VCaP (cell line): ENCODE data around the gene TGM5.

Source experiments
- H3K27ac ChIP-seq: fragments of 450-650 bp; 2 replicates; pipeline ENCODE4 v1.5.1; 2017
- TF ChIP-seq, protein P1 (sequence below): fragments of 450-650 bp; conservative IDR thresholded peaks from 2 replicates; pipeline ENCODE4 v1.5.1; 2017; ENCODE audit warnings: mild to moderate bottlenecking, moderate library complexity

TGM5 gene

DNA sequence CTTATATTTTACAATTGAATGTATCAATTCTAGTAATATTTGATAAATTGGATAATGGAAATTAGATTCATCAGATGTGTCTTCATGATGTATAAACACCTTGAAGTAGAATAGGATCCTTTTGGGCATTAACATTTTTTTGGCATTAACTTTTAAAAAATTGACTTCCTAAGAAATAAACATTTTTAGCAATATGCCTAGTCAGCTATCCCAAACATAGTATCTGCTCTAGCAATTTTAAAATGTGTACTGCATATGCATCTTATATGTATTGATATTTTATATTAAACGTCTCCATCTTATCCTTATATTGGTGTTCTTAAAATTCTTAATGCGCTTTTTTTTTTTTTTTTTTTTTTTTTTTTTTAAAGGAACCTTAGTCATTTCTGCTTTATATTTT, 73.0 kb downstream of the TGM5 start:
- TF ChIP-seq, protein P1, sequence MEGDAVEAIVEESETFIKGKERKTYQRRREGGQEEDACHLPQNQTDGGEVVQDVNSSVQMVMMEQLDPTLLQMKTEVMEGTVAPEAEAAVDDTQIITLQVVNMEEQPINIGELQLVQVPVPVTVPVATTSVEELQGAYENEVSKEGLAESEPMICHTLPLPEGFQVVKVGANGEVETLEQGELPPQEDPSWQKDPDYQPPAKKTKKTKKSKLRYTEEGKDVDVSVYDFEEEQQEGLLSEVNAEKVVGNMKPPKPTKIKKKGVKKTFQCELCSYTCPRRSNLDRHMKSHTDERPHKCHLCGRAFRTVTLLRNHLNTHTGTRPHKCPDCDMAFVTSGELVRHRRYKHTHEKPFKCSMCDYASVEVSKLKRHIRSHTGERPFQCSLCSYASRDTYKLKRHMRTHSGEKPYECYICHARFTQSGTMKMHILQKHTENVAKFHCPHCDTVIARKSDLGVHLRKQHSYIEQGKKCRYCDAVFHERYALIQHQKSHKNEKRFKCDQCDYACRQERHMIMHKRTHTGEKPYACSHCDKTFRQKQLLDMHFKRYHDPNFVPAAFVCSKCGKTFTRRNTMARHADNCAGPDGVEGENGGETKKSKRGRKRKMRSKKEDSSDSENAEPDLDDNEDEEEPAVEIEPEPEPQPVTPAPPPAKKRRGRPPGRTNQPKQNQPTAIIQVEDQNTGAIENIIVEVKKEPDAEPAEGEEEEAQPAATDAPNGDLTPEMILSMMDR: no peak
- no peak overlapping the region for H3K27ac ChIP-seq

DNA sequence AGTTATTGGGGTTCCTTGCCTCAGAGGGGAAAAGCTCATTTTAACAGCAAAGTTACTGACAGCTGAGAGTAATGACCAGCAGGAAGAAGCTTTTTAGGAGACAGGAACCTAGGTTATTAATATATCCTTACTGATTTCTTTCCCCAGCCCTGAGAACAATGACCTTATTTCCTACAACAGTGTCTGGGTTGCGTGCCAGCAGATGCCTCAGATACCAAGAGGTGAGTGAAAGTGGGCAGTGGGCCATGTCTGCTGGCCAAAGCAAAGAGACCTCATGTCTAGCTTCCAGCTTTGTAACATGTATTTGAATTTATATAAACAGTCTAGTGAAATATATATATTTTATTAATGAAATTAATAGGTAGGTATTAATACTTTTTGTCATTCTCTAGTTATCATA, 76.5 kb downstream of the TGM5 start:
- peak overlapping the region; percentile 43 for H3K27ac ChIP-seq
- TF ChIP-seq, protein P1: no peak

DNA sequence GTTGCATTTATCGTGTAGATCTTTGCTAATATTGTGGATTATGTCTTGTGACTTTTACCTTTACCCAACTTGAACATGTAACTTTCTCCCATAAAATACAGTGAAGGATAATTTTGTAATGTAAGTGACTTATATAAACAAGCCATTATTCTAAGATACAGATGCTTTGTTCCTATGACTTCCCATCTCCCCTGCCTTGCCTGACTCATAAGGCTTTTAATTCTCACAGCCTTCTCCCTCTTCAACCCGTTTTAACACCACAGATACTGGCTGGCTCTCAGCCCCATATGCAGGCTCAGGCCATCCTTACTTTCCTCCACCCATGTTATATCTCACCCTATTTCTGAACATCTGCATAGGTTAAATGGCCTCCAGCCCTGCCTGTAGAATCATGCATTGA, 77.4 kb downstream of the TGM5 start:
- TF ChIP-seq, protein P1: no peak
- H3K27ac ChIP-seq: peak overlapping the region; percentile 43; the same call in 1 of the 2 replicates

DNA sequence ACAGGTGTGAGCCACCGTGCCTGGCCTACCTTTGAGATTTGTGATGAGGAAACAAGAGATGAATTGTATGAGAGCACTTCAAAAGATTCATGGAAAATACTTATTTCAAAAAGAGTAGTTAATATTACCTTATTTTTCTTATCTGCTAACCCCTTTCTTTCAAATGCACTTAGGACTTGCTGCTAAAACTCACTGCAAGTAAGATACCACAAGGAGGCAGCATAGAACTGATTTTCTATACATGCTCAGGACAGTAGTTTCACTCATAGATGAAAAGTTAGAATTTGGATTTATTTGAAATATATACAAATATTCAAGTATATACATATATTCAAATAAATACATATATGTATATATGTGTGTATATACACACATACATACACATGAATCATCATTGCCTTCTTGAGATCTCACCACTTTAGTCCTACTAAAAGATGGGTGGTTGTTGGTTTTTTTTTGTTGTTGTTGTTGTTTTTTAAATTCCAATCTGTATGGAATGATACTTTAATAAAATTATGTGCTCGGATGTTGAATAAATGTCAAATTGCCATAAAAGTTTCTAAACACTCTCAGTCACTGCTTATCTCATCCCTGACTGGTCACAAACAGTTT, 79.1 kb downstream of the TGM5 start:
- H3K27ac ChIP-seq: no peak overlapping the region
- TF ChIP-seq, protein P1: peak; percentile 77

DNA sequence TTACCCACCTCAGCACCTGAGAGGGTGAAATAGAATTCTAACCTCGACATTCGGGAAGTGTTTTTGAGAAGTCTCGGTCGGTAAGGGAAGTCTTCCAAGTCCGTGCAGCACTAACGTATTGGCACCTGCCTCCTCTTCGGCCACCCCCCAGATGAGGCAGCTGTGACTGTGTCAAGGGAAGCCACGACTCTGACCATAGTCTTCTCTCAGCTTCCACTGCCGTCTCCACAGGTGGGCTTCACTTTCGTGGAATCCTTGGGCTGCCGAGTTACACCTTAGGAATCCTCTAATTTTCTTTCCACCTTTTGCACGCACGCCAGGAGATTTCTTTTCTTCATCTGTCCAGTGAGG, 80.8 kb downstream of the TGM5 start:
- TF ChIP-seq, protein P1: no peak
- H3K27ac ChIP-seq: peak overlapping the region; percentile 81

DNA sequence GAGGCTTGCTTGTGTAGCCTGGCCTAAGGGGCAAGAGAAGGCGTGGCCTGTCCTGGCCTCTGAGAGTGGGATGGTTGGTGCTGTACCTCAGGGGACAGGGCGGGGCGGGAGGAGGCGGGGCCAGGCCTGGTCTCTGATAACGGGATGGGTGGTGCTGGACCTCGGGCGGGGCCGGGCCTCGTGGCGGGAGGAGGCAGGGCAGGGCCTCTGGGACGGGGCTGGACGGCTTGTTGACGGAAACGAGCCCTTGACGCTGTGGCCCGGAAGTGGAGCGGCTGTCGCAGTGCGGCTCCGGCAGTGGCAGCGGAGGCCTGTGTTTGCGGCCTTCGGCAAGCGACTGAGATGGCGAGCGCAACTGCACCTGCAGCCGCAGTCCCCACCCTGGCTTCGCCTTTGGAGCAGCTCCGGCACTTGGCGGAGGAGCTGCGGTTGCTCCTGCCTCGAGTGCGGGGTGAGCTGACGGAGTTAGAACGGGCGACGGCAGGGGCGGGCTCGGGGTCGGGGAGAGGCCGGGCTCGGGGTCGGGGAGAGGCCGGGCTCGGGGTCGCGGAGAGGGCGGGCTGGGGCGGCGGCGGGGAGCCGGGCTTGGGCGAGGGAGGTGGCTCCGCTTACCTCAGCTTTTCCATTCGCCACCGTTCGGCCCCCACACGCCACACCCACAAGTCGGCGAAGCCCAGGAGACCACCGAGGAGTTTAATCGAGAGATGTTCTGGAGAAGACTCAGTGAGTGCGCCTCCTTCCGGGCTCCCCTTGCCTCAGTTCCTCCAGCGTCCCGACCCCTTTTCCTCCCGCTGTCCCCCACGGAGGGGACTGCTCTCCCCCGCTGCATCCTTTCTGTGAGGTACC, 81.3 kb downstream of the TGM5 start, which contains the start of gene CCNDBP1:
Gene CCNDBP1 (plus strand): TSS at position 247 of the 846 bp plus-strand sequence. CDS start 96 bp downstream, at position 343.
- TF ChIP-seq, protein P1: peak; percentile 22; the same call in 1 of the 2 replicates
- H3K27ac ChIP-seq: peak within 1 kb of the TSS; percentile 81

DNA sequence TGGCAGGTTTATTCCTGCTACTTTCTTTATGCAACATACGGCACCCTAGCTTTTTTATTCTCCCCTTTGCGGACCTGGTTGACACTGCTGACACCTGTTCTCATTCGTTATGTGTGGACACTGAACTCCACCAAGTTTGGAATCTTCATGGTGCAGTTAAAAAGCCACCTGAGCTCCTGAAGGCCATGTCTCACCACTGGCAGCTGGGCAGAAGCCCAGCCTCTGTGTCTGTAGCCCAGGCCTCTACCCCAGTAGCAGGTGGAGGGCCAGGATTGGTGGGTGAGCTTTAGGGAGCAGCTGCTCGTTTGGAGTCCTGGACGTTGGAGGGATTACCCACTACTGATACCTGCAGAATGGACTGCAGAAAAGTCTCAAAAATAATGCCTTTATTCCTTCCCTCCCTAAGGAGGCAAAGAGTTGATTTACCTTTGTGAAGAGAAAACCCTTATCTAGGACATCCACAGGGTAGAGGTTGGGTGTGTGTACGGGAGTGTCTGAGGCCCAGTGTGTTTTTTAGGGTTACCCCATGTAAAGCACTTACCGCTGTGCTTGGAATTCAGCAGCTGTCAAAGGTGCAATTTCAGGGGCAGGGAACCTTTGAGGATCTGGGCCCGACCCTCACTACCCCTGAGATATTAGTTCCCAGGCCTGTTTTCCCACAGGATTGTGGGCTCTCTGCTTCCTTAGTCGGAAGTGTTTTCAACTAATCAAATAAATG, 82.2 kb downstream of the TGM5 start:
- TF ChIP-seq, protein P1: no peak
- peak overlapping the region; percentile 81 for H3K27ac ChIP-seq
